Measurements from ENCODE around the gene DENND1A.

Gene DENND1A

DNA sequence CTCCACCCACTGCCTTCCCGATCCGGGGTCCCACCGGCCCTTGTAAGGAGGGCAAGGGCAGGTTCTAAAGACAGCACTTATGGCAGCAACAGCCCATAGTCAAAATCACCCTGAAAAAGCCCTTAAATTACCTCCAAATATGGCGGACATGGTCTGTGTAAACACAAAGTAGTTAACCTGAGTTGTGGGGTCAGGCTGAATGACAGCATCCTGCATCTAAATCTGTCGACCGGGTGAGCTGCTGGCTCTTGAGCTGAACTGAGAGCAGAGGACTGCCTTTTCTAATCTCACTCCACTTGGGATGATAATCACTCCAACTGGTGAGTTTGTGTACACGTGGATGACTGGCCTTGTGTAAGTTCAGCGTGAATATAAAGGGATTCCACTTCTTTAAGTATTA, 249.6 kb downstream of the DENND1A start:
- no peak for DNase-seq

DNA sequence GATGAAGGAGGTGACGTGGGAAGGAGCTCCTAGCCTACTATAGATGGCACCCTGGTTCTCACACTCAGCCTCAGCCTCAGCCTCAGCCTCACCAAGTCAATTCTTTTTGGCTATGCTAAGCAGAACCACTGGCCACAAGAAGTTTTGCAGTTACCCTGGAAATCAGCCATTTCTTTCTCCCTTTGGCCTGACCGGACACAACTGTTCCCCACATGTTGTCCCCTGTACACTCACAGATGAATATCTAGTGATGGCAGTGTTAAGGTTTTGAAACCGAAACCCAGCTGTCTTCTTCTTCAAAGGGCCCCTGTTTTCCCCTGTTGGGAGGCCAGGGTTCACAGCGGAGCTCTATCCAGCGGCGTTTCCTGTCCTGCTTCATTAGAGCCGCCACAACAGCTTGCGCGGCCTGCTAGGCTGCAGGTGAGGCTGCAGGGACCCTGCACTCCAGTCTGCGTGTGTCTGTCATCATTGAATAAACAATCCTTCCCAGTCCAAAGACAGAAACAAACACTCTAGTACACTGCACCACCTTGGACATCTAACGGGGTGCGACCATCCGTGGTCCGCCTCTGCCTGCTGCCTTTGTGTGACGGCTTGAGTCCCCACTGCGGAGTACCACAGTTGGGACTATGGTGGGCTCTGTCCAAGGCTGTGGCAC, 250.5 kb downstream of the DENND1A start:
- no peak for DNase-seq

DNA sequence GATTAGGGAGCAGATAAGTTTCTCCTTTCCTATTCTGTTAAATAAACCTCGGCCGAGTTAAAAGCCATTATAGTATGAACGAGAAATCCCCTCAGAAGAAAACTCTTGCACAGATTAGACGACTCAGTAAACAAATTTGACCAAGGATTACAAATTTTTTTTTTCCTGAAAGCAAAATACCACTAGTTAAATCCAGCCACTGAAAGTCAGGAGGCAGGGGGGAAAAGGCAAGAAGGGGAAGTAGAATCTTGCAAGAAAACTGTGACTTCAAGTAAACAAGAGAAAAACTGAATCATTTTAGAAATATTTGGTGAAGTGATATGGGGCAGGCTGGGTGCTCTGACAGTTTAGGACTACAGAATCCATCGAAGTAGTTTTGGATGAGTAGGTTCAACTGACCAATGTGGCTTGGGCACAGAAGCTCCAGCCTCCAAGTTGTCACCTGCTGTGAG, 251.0 kb downstream of the DENND1A start:
- no peak for DNase-seq

DNA sequence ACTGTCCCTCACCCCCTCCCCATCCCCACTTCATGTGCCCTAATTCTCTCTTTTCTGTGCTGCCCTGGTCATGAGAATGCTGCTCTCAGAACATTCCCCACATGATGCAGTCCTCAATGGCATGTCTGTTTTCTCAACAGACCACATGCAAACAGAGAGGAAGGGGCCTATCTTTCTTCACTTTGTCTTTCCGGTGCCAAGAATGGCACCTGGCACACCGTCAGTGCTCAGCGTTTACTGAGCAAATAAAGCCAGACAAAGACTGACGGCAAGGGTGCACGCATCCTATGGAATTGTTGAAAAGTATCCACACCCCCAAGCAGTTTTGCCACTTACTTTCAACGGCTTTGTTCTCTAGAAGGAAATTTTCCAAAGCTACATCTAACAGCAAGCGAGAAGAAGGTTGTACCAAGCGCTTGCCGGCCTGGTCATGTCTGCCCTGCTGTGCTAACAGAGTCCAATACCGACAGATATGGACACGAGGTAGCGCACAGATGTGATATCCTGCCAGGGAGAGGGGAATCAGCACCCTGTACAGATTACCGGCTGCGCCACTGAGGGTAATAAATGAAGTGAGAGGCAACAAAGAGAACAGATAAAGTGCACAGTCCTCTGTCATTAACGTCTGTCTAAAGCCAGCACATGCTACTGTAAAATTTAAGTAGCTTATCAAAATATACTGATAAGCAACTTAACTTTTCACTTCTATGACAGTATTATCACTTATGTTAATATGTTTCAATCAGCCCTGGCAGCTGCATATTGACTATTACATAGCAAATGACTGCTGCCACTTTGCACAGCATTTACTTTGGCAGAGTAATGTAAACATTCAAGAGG, 251.7 kb downstream of the DENND1A start:
- DNase-seq = no peak

DNA sequence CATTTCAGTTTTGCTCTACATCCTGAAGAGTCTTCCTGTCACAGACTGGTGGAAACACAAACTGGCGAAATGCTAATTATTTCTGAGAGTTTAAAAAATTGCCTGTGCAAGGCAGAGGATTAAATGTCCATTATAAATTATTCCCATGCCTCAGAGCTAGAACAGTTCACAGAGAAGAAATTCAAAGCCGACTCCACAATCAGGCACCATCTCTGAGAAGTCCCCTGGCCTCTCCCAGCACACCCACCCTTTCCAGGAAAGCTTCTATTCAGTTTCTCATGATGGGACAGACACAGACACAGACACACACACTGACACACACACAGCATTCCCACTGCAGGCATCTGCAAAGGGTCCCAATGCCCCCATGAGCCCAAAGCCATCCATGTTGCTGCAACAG, 253.1 kb downstream of the DENND1A start:
- DNase-seq = no peak

DNA sequence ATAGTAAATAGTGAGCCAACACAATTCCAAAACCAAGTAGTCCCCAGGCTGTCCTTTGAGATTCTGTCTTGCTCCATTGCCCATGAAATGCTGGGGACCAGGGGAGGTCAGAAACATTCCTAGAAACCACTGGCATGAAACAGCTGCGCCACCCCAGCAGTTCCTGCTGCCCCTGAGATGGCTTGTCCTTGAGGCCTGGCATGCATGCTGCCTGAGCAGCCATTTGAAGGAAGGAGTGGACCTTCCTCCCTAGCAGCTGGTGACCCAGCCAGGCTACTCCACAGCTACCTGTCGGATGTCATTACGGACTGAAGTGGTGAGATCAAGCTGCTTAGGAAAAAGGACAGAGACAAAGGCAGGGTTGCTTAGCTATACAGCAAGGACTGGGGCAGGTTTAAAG, 260.6 kb downstream of the DENND1A start:
- DNase-seq = no peak

DNA sequence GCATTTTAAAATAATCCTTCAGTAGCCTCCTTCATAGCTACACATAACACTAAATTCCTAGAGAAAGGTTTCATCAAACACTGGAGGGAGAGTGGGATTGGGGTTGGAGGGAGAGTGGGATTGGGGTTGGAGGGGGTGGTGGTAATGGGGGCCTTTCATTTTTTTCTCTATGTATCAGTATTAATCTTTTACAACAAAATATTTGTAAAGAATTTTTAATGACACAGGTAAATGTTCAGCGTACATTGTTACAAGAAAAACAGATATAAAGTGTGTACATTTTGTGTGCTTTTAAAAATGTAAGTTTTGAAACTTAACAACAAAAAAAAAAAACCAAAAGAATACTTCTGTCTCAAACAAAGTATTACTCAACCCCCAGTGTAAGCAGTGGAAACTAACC, 266.4 kb downstream of the DENND1A start:
- no peak for DNase-seq

DNA sequence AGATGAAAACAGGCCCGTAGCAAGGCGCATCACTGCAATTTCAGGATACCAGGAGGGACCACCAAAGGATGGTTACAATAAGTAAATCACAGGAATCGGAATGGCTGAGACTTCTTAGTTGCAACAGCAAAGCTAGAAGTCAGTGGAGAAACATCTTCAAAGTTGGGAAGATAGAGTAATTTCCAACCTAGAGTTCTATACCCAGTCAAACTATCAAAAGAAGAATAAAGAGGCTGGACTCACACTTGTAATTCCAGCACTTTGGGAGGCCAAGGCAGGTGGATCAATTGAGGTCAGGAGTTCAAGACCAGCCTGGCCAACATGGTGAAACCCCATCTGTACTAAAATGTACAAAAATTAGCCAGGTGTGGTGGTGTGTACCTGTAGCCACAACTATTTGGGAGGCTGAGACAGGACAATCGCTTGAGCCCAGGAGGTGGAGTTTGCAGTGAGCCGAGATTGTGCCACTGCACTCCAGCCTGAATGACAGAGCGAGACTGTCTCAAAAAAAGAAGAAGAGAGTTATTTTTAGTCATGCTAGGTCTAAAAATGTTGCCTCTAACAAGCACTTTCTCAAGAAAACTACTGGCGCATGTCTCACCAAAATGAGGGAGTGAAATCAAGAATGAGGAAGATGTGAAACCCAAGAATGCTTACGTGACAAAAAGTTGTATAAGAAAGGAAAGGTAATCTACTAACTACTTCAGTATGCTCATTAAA, 267.7 kb downstream of the DENND1A start:
- peak; percentile 22 to 59 for DNase-seq

DNA sequence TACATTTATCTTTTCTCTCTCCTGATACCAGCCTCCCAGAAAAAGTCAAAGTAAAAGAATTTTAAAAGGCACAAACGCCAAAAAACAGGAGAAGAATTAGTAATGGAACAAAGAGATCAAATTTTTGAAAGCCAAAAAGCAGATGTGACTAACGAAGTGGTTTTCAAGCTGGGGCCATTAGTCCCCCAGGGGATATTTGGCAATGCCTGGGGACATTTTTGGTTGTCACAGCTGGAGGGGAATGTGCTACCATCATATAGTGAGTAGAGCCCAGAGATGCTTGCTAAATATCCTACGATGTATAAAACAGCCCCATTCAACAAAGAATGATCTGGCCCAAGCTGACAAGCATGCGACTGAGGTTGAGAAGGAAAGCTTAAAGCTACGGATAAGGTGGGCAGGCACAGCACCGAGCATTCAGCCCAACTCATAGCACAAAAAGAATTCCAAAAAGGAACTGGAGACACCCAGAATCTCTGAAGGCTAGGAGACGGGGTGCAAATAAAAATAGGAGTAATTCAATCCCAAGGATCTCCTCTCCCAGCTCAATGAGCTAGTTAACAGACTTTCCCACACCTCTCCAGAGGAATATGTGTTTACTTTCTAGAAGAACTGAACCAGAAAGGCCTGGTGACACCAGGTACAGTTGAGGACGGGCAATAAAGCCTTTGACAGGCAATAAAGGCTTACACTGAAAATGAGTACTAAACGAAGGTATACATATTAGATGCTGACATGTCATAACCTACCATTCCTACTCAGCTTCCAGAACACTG, 269.0 kb downstream of the DENND1A start:
- DNase-seq = no peak

DNA sequence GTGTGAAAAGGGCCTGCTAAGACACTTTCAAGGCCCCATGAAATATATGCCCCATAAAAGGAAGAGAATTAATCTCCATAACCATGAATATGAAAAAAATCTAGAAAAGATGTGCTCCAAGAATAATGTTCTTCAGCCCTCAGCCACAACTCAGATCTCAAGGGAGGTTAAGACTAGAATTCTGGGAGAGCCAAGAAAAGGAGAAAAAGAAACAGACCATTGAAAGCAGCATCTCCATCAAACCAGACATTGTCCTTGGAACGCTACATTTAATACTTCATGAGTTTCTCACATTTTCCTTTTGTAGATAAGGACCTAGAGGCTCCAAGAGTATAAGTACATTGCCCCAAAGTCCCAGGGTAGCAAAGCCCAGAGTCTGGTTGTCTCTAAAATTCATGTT, 270.6 kb downstream of the DENND1A start:
- DNase-seq = no peak

DNA sequence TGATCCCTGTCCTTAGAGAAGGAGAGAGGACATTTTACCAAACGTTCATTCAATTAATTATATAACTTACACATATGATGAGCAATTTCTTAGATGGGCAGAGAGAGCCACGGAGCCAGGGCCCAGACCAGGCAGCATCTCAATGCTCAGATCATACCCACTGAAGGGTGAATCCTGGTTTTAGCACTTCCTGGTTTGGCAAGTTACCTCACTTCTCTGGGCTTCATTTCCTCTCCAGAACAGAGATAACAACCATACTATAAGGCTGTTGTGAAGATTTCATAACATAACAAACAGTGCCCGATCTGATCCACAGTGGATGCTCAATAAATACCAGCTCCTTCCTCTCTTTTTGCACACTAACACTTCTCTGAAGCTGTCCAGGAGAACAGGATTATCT, 271.1 kb downstream of the DENND1A start:
- peak in 1 of 2 donors; percentile 13 for DNase-seq

DNA sequence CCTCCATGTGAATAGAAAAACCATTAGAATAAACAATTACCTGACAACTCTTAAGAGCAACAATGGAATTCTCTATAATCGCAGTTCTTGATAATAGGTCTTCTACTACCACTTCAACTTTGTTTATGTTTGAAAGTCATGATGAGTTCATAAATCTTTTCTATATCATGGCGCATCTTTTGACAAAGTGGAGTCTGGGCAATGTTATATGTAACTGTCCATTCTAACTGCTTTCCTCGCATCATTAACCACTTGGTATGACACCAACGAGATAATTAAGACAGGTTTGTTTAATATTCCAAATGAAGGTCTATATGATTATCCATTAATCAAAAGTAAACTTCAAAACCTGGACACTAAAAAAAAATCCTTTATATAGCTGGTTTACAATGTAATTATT, 272.0 kb downstream of the DENND1A start:
- no peak for DNase-seq

DNA sequence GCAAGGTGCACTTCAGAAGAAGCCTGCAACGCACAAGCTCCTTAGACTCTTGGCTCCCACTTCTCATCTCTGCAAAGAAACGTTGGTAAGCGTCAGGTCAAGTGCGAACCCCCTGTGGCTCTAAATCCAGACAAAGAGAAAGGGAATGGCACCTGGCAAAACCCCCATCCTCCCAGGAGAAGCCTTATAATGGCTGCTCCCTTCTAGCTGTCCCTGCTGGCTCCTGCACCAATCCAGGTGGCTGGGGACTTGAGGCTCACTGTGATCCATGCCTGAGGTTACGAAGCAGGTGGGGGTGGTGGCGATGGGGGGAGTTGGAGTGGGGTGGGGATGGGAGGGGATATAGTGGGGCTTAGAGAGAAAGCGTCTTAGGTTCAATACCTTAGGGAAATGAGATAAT, 272.8 kb downstream of the DENND1A start:
- DNase-seq = no peak

DNA sequence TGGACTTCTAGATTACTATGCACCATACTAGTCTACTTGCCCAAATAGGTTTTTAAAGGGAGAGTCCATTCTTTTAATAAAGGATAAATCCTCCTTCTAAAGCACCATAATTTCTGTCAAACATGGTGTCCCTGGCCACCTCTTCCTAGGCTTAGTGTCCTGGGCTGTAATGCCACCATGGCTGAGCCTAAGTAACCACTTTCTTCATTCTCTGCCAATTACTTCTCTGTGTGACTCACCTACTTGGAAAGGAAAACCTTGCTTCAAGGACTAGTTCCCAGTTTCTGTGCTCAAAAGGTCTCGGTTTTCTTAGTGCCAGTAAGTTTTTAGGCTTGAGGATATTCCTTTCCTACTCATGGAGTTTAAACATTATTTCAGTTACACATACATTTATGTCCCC, 273.4 kb downstream of the DENND1A start:
- DNase-seq = no peak

DNA sequence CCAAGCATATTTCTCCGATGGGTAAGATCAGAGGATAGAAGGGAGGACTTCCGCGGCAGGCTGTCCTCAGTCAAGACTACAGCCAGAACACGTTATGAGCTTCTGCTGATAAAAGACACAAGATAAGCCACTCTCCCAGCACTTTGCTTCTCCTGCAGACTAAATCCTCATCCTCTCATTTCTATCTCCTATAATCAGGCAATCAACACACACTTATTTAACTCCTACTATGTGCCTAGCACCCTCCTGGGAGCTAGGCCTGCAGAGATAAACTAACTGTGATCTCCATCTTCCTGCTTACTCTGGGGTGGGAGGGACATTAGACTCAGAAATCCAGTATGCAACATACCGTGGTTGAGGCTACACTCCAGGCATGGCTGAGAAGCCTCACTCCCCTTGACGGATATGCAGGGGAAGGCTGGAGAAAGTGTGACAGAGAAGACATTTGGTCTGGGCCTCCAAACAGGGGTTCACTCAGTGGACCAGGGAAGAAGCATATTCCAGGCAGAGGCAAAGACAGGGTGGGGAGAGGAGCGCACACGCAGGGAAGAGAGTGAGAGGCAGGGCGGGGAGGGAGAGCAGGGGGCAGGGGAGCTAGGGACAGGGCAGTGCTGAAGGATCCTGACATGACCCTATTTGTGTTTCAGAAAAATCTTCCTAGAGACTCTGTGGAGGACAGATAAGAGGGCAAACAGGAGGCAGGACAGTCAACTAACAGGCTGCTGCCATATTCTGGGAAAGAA, 274.1 kb downstream of the DENND1A start:
- DNase-seq = no peak

DNA sequence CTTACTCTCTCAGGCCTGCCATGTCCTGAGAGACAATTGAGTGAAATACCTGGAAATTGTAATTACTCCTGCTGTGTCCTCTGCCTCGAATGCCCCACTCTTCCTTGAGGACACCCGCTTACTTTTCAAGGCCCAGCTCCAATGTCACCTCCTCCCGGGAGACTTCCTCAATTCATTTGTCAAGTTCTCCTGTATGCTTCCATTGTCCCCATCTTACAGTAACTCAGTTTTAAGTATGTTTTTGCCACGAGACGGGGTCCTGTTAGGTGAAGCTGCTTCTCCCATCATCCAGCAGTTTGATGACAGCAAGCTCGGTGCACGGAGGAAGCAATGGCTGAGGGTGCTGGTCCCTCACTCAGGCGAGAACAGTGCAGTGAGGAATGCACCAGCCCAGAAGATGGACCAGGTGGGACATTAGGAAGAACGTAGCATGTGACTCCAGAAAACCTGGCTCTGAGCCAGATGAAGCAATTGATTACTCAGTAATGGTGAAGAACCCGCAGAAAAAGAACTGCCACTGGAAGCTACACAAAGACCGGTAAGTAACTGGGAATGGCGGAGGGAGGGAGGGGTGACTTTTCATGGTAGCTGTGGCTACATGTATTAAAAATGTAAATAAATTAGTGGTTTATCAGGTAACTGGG, 274.8 kb downstream of the DENND1A start:
- DNase-seq = no peak

DNA sequence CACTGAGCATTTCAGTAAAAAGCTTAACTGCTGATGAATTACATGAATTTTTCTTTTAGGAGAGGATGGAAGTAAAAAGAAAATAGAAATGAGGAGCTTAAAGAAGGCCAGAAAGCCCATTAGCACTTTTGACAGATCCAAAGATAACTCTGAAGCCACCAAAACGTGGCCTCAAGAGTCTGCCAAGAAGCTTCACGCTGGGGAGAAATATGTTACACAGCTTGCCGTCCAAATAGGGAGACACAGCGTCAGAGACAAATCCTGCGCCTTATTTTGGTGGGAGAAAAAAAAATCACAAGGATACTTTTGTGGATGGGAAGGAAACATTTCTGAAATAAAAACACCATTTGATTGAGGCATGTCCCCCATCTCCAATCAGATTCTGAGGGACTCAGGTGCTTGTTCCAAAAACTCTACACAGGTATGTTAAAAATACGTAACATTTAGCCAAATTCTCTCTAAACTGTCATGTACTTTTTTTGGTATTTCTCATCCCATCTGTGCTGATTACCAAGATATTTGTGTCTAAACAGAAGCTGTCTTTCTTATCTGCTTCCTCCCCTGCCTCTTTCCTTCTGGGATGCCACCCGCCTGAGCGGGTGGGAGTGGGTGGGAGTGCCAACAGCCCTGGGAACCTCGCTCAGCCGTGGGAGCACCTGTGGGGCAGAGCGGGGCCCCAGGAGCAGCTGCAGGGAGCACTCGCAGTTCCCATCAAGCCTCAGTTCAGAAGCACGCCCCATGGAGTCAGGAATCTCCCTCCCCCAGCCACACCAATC, 275.5 kb downstream of the DENND1A start:
- DNase-seq = no peak

DNA sequence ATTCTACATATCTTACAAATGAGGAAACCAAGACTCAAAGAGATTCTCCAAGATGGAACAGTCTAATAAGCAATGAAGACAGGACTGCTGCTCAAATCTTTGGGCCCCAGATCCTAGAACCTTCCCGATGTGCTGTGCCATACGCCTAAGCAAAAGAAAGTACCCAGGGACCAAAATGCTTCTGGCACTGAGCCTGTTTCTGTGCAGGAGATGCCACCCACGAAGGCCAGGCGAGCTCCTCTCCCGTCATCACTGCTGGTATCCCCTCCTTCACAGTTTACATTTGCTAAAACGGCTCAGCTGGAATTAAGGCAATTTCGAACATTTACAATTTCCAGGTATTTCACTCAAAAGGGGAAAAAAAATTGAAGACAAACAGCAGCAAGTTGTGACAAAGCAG, 277.5 kb downstream of the DENND1A start:
- no peak for DNase-seq

DNA sequence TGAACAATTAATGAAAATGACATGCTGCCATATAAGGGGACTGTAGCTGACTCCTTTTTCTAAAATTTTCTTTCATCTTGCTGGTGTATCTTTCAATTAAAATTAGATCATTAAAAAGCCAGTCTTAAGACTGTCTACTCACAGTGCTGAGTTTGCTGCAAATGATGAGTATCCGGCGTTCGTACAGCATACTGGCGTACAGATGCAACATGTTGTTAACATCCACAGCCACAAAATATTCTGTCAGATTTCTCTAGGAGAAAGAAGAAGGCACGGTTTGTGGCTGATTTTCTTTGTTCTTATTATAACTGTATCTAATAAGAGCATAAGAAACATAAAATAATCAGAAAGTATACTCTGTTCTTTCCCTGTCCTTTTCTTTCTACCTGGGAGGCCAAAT, 278.1 kb downstream of the DENND1A start:
- DNase-seq = no peak

DNA sequence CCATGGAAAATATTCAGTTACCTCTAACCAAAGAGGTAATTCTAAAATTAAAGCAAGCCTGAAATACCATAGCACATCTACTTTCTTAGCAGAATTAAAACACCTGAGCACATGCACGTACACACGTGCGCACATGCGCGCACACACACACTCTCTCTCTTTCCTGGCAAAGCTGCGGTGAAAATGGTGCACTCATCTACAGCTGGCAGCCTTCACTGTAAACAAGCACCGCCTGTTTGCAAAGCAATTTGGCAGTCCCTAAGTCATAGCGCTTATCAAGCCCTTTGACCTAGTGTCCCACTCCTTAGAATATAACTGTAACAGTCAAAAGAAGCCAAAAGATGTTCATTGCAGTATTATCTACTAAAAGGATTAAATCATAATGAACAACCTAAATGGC, 278.7 kb downstream of the DENND1A start:
- no peak for DNase-seq

DNA sequence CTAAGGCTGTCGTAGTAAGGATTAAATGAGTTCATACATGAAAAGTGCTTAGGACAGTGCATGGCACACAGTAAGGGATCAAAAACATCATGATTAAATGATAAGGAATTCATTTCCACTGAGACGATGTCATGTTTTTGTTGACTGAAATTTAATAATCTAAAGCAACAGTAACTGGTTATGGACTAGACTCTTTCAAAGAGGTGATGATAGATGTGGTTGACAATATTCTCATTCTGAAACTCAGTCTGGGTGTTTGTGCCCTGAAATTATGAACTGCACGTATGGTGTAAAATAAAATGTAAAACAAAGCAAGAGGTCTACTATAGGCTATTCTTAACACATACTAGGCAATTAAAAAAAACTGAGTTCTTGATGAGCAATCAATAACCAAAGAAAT, 280.0 kb downstream of the DENND1A start:
- DNase-seq = no peak

Measured in inflammatory macrophage (primary cell).